Transverse colon (tissue), 4 donors: ENCODE results near the gene CFAP107. TPM values are rescaled to one million over a fixed set of nuclear protein-coding genes. Genes with fewer than 3 reads are reported as not detected.

Experiments used
- DNase-seq: peaks from one replicate; pipeline ENCODE4 v3.0.0-alpha.2; 2019
- H3K27ac ChIP-seq, 4 donors: fragments of 200-600 bp; sonication (generic); 2 replicates each; pipeline ENCODE4 v1.5.1; 2016 to 2018; ENCODE audit warnings: inconsistent platforms in 4 of 4
- H3K27me3 ChIP-seq: fragments of 200-600 bp; sonication (generic); 2 replicates; pipeline ENCODE4 v1.5.1; 2017; ENCODE audit warnings: inconsistent platforms
- H3K36me3 ChIP-seq, 4 donors: fragments of 200-600 bp; sonication (generic); 2 replicates each; pipeline ENCODE4 v1.5.1; 2017 to 2019; ENCODE audit warnings: inconsistent platforms in 4 of 4
- H3K4me1 ChIP-seq, 4 donors: fragments of 200-600 bp; sonication (generic); 2 replicates each; pipeline ENCODE4 v1.5.1; 2017 to 2020; ENCODE audit warnings: inconsistent platforms in 4 of 4
- H3K4me3 ChIP-seq, 4 donors: fragments of 200-600 bp; sonication (generic); 1 replicate in 1 of 4; 2 replicates in 3 of 4; pipeline versions ENCODE4 v1.5.1 to v1.6.1; 2017 to 2019; ENCODE audit warnings: inconsistent platforms in 4 of 4
- H3K9me3 ChIP-seq, 2 donors: fragments of 200-600 bp; sonication (generic); 2 replicates each; pipeline ENCODE4 v1.5.1; 2017 to 2019; ENCODE audit warnings: inconsistent platforms in 2 of 2
- EP300 ChIP-seq: sonication (generic); formaldehyde crosslinking; IDR thresholded peaks from one replicate; pipeline ENCODE4 v1.6.1; 2017; ENCODE audit warnings: antibody characterized with exemption, low read depth
- POLR2A ChIP-seq: fragments of 450-650 bp; IDR thresholded peaks from one replicate; pipeline ENCODE4 v1.6.1; 2016; ENCODE audit warnings: antibody characterized with exemption, mild to moderate bottlenecking, moderate library complexity
- POLR2AphosphoS5 ChIP-seq, 3 donors: sonication (generic); formaldehyde crosslinking; IDR thresholded peaks; one replicate each; pipeline ENCODE4 v1.6.1; 2016; ENCODE audit warnings: antibody characterized with exemption in 3 of 3
- WGBS, 2 donors: methylation state at CpG; one replicate each; pipeline ENCODE4 v1.1.5; 2018; ENCODE audit warnings: low coverage in 1 of 2; 5-methylcytosine and 5-hydroxymethylcytosine counted together
- in situ Hi-C, 4 donors: fragments of 200-750 bp; cut with MboI; loops; one replicate each; pipeline versions ENCODE4 v1.15.0 to v1.15.1; 2017; ENCODE audit warnings: low sequenced_read_pairs in 3 of 4, low pct_ligation_motif_present in 1 of 4, low pct_unique_long_range_greater_than_20kb in 1 of 4
- intact Hi-C: fragments of 100-400 bp; cut with DNase I; formaldehyde crosslinking; loops from one replicate; pipeline ENCODE4 v1.15.1; 2023; ENCODE audit warnings: low total_unique reads
- total RNA-seq, 4 donors: library from RNA; depleted of rRNA; stranded (reverse); fragments of >200 nt; gene quantifications; one replicate each; pipeline ENCODE4 v1.1.0, GENCODE V29; 2016
- TF ChIP-seq, protein P1 (sequence below), 5 experiments: fragments of 200-600 bp in 3 of 5; fragments of 450-650 bp in 2 of 5; sonication (generic) in 3 of 5; IDR thresholded peaks; 1 replicate in 2 of 5; 2 replicates in 3 of 5; pipeline ENCODE4 v1.5.1; 2016 to 2017; ENCODE audit warnings: antibody characterized with exemption in 5 of 5, inconsistent platforms in 3 of 5, mild to moderate bottlenecking in 2 of 5, moderate library complexity in 1 of 5

Gene CFAP107
- not detected for total RNA-seq

GRCh38 chr1:12745992-12746323 lies at the start of gene CFAP107:
TSS of gene CFAP107 (plus strand) at chr1:12746200. CDS start at chr1:12746431, 231 bp downstream.
- TF ChIP-seq, protein P1, sequence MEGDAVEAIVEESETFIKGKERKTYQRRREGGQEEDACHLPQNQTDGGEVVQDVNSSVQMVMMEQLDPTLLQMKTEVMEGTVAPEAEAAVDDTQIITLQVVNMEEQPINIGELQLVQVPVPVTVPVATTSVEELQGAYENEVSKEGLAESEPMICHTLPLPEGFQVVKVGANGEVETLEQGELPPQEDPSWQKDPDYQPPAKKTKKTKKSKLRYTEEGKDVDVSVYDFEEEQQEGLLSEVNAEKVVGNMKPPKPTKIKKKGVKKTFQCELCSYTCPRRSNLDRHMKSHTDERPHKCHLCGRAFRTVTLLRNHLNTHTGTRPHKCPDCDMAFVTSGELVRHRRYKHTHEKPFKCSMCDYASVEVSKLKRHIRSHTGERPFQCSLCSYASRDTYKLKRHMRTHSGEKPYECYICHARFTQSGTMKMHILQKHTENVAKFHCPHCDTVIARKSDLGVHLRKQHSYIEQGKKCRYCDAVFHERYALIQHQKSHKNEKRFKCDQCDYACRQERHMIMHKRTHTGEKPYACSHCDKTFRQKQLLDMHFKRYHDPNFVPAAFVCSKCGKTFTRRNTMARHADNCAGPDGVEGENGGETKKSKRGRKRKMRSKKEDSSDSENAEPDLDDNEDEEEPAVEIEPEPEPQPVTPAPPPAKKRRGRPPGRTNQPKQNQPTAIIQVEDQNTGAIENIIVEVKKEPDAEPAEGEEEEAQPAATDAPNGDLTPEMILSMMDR (IDR thresholded peaks at IDR 0.05) = no peak
- TF ChIP-seq EP300 (no peak), POLR2AphosphoS5 (IDR thresholded peaks at IDR 0.05) (no peak), POLR2A (no peak)

DNA sequence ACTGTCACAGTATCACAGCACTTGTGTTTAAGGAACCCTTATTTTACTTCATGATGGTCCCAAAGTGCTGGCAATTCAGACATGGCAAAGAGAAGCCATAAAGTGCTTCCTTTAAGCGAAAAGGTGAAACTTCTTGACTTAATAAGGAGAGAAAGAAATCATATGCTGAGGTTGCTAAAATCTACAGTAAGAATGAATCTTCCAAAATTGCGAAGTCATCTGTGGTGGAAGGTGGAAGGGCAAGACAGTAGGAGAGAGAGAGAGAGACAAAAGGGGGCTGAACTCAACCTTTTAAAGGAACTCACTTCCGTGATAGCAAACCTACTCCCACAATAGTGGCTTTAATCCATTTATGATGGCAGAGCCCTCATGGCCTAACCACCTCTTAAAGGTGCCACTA lies 49.3 kb upstream of the CFAP107 start:
- Histone ChIP-seq H3K9me3 (no peaks in the 10 kb centered on the region), H3K4me3 (no peak overlapping the region), H3K27ac (no peak overlapping the region), H3K27me3 (no peaks in the 10 kb centered on the region), H3K36me3 (no peaks in the 10 kb centered on the region), H3K4me1 (no peaks in the 10 kb centered on the region)
- 84 to 85% methylated on average over 3 of the region's 3 CpGs for WGBS, 2 donors
- TF ChIP-seq, protein P1 (IDR thresholded peaks at IDR 0.05) = no peak
- TF ChIP-seq EP300 (no peak), POLR2AphosphoS5 (IDR thresholded peaks at IDR 0.05) (no peak), POLR2A (no peak)
- intact Hi-C loops = no loop called here
- no peak for DNase-seq
- in situ Hi-C loops = loop anchor here in 1 of 4 donors (10.0 kb wide), 1 partner anchor 62 kb away; no protein-coding TSS in a partner anchor

More at GRCh38 chr1:12745992-12746323, at the start of gene CFAP107:
- Histone ChIP-seq H3K27me3 (peaks cover 6% of the 10 kb centered on the region), H3K36me3 (no peaks in the 10 kb centered on the region), H3K4me3 (no peak within 1 kb of the TSS), H3K27ac (no peak within 1 kb of the TSS), H3K4me1 (no peaks in the 10 kb centered on the region), H3K9me3 (peaks cover 15 to 16% of the 10 kb centered on the region in 2 donors)
- 10 to 12% methylated on average over 2 of the region's 2 CpGs for WGBS, 2 donors
- intact Hi-C loops (no loop called here), in situ Hi-C loops (no loop called here)
- DNase-seq = no peak

GRCh38 chr1:12697397-12697796 lies 48.6 kb upstream of the CFAP107 start:
- no peak overlapping the region for H3K4me3 ChIP-seq

GRCh38 chr1:12703821-12704451 lies 42.1 kb upstream of the CFAP107 start:
- Histone ChIP-seq H3K27ac (no peak overlapping the region), H3K36me3 (no peaks in the 10 kb centered on the region), H3K4me3 (no peak overlapping the region), H3K27me3 (no peaks in the 10 kb centered on the region), H3K4me1 (no peaks in the 10 kb centered on the region), H3K9me3 (peaks cover 0 to 10% of the 10 kb centered on the region in 2 donors)
- TF ChIP-seq EP300 = no peak
- TF ChIP-seq POLR2A = no peak
- no peak for TF ChIP-seq POLR2AphosphoS5 (IDR thresholded peaks at IDR 0.05)
- TF ChIP-seq, protein P1 (IDR thresholded peaks at IDR 0.05) = no peak
- intact Hi-C loops = no loop called here
- no peak for DNase-seq
- WGBS, 2 donors = 70 to 74% methylated on average over 4 to 6 of the region's 6 CpGs
- in situ Hi-C loops = no loop called here

More at GRCh38 chr1:12697397-12697796, 48.6 kb upstream of the CFAP107 start:
- intact Hi-C loops = no loop called here
- WGBS, 2 donors = 65 to 73% methylated on average over 3 of the region's 3 CpGs
- H3K27me3 ChIP-seq = no peaks in the 10 kb centered on the region
- TF ChIP-seq POLR2AphosphoS5 (IDR thresholded peaks at IDR 0.05) (no peak), EP300 (no peak), POLR2A (no peak)
- TF ChIP-seq, protein P1 (IDR thresholded peaks at IDR 0.05) = no peak
- H3K9me3 ChIP-seq = no peaks in the 10 kb centered on the region
- H3K4me1 ChIP-seq = no peaks in the 10 kb centered on the region
- no peaks in the 10 kb centered on the region for H3K36me3 ChIP-seq
- DNase-seq = no peak
- no peak overlapping the region for H3K27ac ChIP-seq
- in situ Hi-C loops = loop anchor here in 1 of 4 donors (10.0 kb wide), 1 partner anchor 63 kb away; no protein-coding TSS in a partner anchor
